Endothelial cell of umbilical vein (primary cell): ENCODE results near the gene COL23A1. TPM values are rescaled to one million over a fixed set of nuclear protein-coding genes. Genes with fewer than 3 reads are reported as not detected.

Experiments
- BruUV-seq: library from RNA; stranded (reverse); fragments of 400-500 nt; replicated peaks from 2 replicates; lab custom pipeline; 2021; lab: Mats Ljungman, UMichigan
- CTCF ChIA-PET: fragments of 300-600, 350-600 bp; sonication (Branson Sonifier 250); formaldehyde crosslinking; loops from one replicate; lab custom pipeline; 2021; ENCODE audit warnings: antibody characterized with exemption, inconsistent platforms; lab: Charles Lee
- POLR2A ChIA-PET: fragments of 300-600, 350-600 bp; sonication (Branson Sonifier 250); formaldehyde crosslinking; loops from one replicate; lab custom pipeline; 2021; ENCODE audit warnings: antibody characterized with exemption, inconsistent platforms; lab: Charles Lee
- DNase-seq: peaks from one replicate; pipeline ENCODE4 v3.0.0-alpha.2; 2011; ENCODE audit warnings: low read depth, low spot score
- FAIRE-seq: peaks from 2 replicates; lab custom pipeline; 2011; peaks lifted over from hg19 to GRCh38; lab: Jason Lieb, UNC
- H2AFZ ChIP-seq: 2 replicates; pipeline ENCODE4 v1.6.0; 2012; ENCODE audit warnings: low read depth, low read length, control low read depth, inconsistent platforms
- H3K27ac ChIP-seq: 2 replicates; pipeline ENCODE4 v1.5.1; 2011; ENCODE audit warnings: low read depth, mild to moderate bottlenecking, control low read depth, low read length, moderate library complexity; ENCODE audit not compliant: insufficient read depth
- H3K27me3 ChIP-seq, 2 experiments: 2 replicates each; pipeline versions ENCODE4 v1.6.0 to v1.6.1; 2011; ENCODE audit warnings: low read length in 2 of 2, mixed read lengths in 1 of 2; ENCODE audit not compliant: control insufficient read depth in 2 of 2, insufficient read depth in 2 of 2
- H3K36me3 ChIP-seq, 2 experiments: 2 replicates in 1 of 2; 3 replicates in 1 of 2; pipeline ENCODE4 v1.5.1; 2011; ENCODE audit warnings: low read length in 2 of 2, mild to moderate bottlenecking in 1 of 2, moderate library complexity in 1 of 2; ENCODE audit not compliant: control insufficient read depth in 2 of 2, insufficient read depth in 2 of 2; ENCODE audit errors: extremely low read depth in 1 of 2
- H3K4me1 ChIP-seq: 3 replicates; pipeline ENCODE4 v1.5.1; 2011; ENCODE audit warnings: mild to moderate bottlenecking, low read length; ENCODE audit not compliant: control insufficient read depth, insufficient read depth; ENCODE audit errors: extremely low read depth
- H3K4me2 ChIP-seq: 2 replicates; pipeline ENCODE4 v1.6.1; 2011; ENCODE audit warnings: low read length, control low read depth, mixed read lengths; ENCODE audit not compliant: insufficient read depth
- H3K4me3 ChIP-seq, 3 experiments: fragments of 200-600 bp in 1 of 3; sonication (generic), shearing (Covaris generic) in 1 of 3; replicated peaks in 1 of 3; 2 replicates each; pipeline ENCODE4 v1.5.1; 2011 to 2016; ENCODE audit warnings: control low read depth in 3 of 3, low read length in 3 of 3, mild to moderate bottlenecking in 2 of 3, inconsistent platforms in 1 of 3, low read depth in 1 of 3, moderate library complexity in 1 of 3; ENCODE audit not compliant: insufficient read depth in 1 of 3
- H3K79me2 ChIP-seq: 2 replicates; pipeline ENCODE4 v1.6.0; 2012; ENCODE audit warnings: low read length, inconsistent platforms; ENCODE audit not compliant: control insufficient read depth, insufficient read depth
- H3K9ac ChIP-seq: replicated peaks from 2 replicates; pipeline ENCODE3; 2011; ENCODE audit warnings: low read length, control low read depth; ENCODE audit not compliant: insufficient read depth; ENCODE audit errors: extremely low read depth
- H3K9me1 ChIP-seq: replicated peaks from 3 replicates; pipeline ENCODE4 v1.6.0; 2011; ENCODE audit warnings: mild to moderate bottlenecking, low read length; ENCODE audit not compliant: control insufficient read depth, insufficient read depth; ENCODE audit errors: extremely low read depth
- H3K9me3 ChIP-seq: replicated peaks from 2 replicates; pipeline ENCODE4 v1.5.1; 2012; ENCODE audit warnings: low read length, inconsistent platforms; ENCODE audit not compliant: control insufficient read depth, insufficient read depth
- H4K20me1 ChIP-seq: replicated peaks from 2 replicates; pipeline ENCODE3; 2011; ENCODE audit warnings: mild to moderate bottlenecking, low read length; ENCODE audit not compliant: control insufficient read depth, insufficient read depth; ENCODE audit errors: extremely low read depth
- CTCF ChIP-seq, 2 donors: IDR thresholded peaks; 1 replicate in 1 of 2; 2 replicates in 1 of 2; pipeline ENCODE4 v1.5.1; 2011; ENCODE audit warnings: low read length in 2 of 2, mild to moderate bottlenecking in 2 of 2, moderate library complexity in 2 of 2, control low read depth in 1 of 2, inconsistent platforms in 1 of 2, low read depth in 1 of 2; ENCODE audit not compliant: insufficient read depth in 1 of 2; ENCODE audit errors: extremely low read depth in 1 of 2
- EZH2 ChIP-seq: IDR thresholded peaks from 2 replicates; pipeline ENCODE4 v1.6.1; 2012; ENCODE audit warnings: borderline replicate concordance, low read depth, mild to moderate bottlenecking, moderate library complexity, low read length, inconsistent platforms; ENCODE audit not compliant: severe bottlenecking
- FOS ChIP-seq: IDR thresholded peaks from 2 replicates; pipeline ENCODE4 v1.6.1; 2011; ENCODE audit warnings: mild to moderate bottlenecking, low read length, moderate library complexity, borderline replicate concordance; ENCODE audit not compliant: insufficient read depth
- GATA2 ChIP-seq: IDR thresholded peaks from 2 replicates; pipeline ENCODE4 v1.7.0; 2011; ENCODE audit warnings: low read depth, mild to moderate bottlenecking, moderate library complexity, mixed read lengths, low read length; ENCODE audit not compliant: insufficient read length, insufficient read depth
- JUN ChIP-seq: IDR thresholded peaks from 2 replicates; pipeline ENCODE4 v1.6.1; 2011; ENCODE audit warnings: borderline replicate concordance, low read depth; ENCODE audit not compliant: insufficient read length, insufficient read depth
- MAX ChIP-seq: IDR thresholded peaks from 2 replicates; pipeline ENCODE4 v1.6.1; 2011; ENCODE audit not compliant: insufficient read depth, insufficient read length
- MYC ChIP-seq: IDR thresholded peaks from one replicate; pipeline ENCODE4 v1.6.1; 2011; ENCODE audit warnings: mild to moderate bottlenecking, low read depth, low read length
- POLR2A ChIP-seq: IDR thresholded peaks from 2 replicates; pipeline ENCODE4 v1.6.1; 2012; ENCODE audit warnings: low read depth, mild to moderate bottlenecking, control low read depth, low read length
- POLR2AphosphoS5 ChIP-seq: IDR thresholded peaks from 2 replicates; pipeline ENCODE4 v1.6.1; 2012; ENCODE audit warnings: low read depth, mild to moderate bottlenecking, control low read depth, low read length, moderate library complexity; ENCODE audit not compliant: insufficient read depth
- dilution Hi-C: fragments of 300-500 bp; cut with MboI; formaldehyde crosslinking; loops from one replicate; pipeline ENCODE4 v1.15.0; 2019; ENCODE audit warnings: low sequenced_read_pairs; ENCODE audit not compliant: extremely low pct_ligation_motif_present
- intact Hi-C: fragments of 100-400 bp; cut with micrococcal nuclease; formaldehyde crosslinking; loops from one replicate; pipeline ENCODE4 v1.10.0; 2022
- polyA plus RNA-seq, 4 experiments: library from polyadenylated mRNA; depleted of rRNA in 3 of 4; stranded (reverse) in 3 of 4; unstranded in 1 of 4; fragments of >200 nt; gene quantifications; 2 replicates each; pipeline versions ENCODE4 v1.2.1 to v1.2.3, GENCODE V29; 2011 to 2012; ENCODE audit warnings: missing spikeins in 1 of 4
- total RNA-seq: library from RNA; stranded (reverse); gene quantifications from 2 replicates; pipeline ENCODE4 v1.2.3, GENCODE V29; 2021

The COL23A1 gene
- total and polyA plus RNA-seq, 2 donors (not counting 3 experiments of a cell fraction or from before 2014, with no cell fraction given) = not detected

- H3K9me3 ChIP-seq = no peaks in the 10 kb centered on the region
- DNase-seq (no peak), FAIRE-seq (no peak)
- no TSS peak for BruUV-seq
- CTCF ChIA-PET = no interaction called here
- intact Hi-C loops = no loop called here
- H3K9ac ChIP-seq = no peak overlapping the region
- no peaks in the 10 kb centered on the region for H3K27me3 ChIP-seq
- H2AFZ ChIP-seq = no peak overlapping the region
- no peak overlapping the region for H3K4me2 ChIP-seq
- POLR2A ChIA-PET = no interaction called here
- no peaks in the 10 kb centered on the region for H3K9me1 ChIP-seq
- TF ChIP-seq POLR2A (no peak), POLR2AphosphoS5 (no peak), JUN (no peak), FOS (no peak)
- dilution Hi-C loops = no loop called here
- no peaks in the 10 kb centered on the region for H3K4me1 ChIP-seq
- H3K79me2 ChIP-seq = no peaks in the 10 kb centered on the region
- H3K4me3 ChIP-seq = no peak overlapping the region
- no peaks in the 10 kb centered on the region for H3K36me3 ChIP-seq
- no peak overlapping the region for H3K27ac ChIP-seq
- no peaks in the 10 kb centered on the region for H4K20me1 ChIP-seq
Observed at GRCh38 chr5:178489271-178489976, 100.8 kb downstream of the COL23A1 start.

GRCh38 chr5:178488696-178489095, 101.5 kb downstream of the COL23A1 start:
- no peak overlapping the region for H3K4me3 ChIP-seq
- intact Hi-C loops = no loop called here
- ChIA-PET CTCF (no interaction called here), POLR2A (no interaction called here)
- H3K4me1 ChIP-seq = no peaks in the 10 kb centered on the region
- H2AFZ ChIP-seq = no peak overlapping the region
- no peak overlapping the region for H3K27ac ChIP-seq
- H3K9me3 ChIP-seq = no peaks in the 10 kb centered on the region
- no peaks in the 10 kb centered on the region for H3K36me3 ChIP-seq
- no peak overlapping the region for H3K4me2 ChIP-seq
- TF ChIP-seq GATA2 (no peak), POLR2AphosphoS5 (no peak), FOS (no peak), CTCF (IDR thresholded peaks at IDR 0.05; ENCODE audit: extremely low read depth in 1 of 2, insufficient read depth in 1 of 2, low read depth in 1 of 2, low read length in 2 of 2) (no peak), EZH2 (no peak), JUN (no peak), MYC (no peak), MAX (no peak), POLR2A (no peak)
- no peak for DNase-seq
- H4K20me1 ChIP-seq = no peaks in the 10 kb centered on the region
- no peaks in the 10 kb centered on the region for H3K79me2 ChIP-seq
- H3K9me1 ChIP-seq = no peaks in the 10 kb centered on the region
- FAIRE-seq = no peak
- H3K27me3 ChIP-seq = no peaks in the 10 kb centered on the region
- dilution Hi-C loops = no loop called here
- no peak overlapping the region for H3K9ac ChIP-seq
- BruUV-seq = no TSS peak
